GM21381 (cell line): Measurements from ENCODE around the gene TSSC4.

ENCODE experiments used
- ATAC-seq: cut with Tn5 transposase; IDR thresholded peaks from one replicate; pipeline ENCODE4 v1.9.1; 2021; ENCODE audit warnings: mild to moderate bottlenecking, moderate library complexity; ENCODE audit not compliant: unreplicated experiment

TSSC4 gene

DNA sequence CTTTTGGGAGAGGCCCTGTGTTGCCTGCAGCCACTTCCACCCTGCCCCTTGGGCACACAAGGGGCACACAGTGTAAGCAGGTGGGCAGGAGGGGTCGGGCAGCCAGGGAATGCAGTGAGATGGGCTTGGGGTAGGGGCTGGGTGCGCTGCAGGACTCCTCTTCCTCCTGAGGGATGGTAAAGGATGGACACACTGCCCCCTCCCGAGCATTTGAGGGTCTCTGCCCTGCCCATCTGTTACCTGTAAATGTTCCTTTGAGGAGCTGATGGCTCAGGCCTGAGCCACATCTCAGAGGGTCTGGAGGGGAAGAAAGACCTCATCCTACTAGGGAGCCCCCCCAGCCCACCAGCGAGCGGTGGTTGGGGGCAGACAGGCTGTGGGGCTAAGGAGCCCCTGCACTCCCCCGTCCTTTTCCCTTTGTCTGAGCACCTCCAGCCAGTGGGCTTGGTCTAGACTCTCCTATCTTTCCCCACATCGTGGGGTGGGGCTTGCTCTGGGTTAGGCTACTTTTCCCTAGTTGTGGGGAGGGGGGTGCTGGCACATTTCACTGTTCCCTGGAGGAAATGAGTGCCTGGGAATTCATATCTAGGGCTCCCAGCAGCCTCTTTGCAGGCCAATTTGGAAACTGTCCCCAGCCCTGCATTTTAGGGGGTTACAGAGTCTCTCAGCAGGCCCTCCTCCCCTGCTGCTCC is 1.7 kb upstream of the TSSC4 start:
- no peak for ATAC-seq

DNA sequence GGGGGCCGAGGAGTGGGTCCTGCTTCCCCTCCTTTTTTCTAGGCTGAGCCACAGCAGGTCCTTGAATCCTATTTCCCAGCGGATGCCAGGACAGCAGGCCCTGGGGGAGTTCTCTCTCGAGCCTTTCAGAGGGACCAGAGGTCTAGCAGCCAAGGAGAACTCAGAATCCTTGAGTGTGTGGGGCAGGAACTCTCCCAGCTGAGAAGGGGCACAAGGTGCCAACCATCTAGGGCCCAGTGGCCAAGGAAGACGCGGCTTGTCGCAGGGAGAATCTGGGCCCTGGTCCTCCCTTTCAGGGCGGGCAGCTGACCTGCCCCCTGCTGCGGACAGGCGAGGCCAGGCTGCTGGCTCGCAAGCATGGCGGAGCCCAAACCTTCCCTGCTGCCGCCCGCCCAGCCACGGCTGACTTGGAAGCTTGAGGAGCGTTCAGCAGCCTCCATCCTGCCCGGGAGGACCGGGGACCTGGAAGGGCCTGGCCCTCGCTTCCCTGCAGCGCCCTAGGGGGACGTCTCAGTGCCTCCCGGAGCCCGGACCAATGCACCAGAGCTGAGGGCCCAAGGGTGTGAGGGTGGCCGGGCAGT is 972 bp upstream of the TSSC4 start:
- ATAC-seq: no peak

DNA sequence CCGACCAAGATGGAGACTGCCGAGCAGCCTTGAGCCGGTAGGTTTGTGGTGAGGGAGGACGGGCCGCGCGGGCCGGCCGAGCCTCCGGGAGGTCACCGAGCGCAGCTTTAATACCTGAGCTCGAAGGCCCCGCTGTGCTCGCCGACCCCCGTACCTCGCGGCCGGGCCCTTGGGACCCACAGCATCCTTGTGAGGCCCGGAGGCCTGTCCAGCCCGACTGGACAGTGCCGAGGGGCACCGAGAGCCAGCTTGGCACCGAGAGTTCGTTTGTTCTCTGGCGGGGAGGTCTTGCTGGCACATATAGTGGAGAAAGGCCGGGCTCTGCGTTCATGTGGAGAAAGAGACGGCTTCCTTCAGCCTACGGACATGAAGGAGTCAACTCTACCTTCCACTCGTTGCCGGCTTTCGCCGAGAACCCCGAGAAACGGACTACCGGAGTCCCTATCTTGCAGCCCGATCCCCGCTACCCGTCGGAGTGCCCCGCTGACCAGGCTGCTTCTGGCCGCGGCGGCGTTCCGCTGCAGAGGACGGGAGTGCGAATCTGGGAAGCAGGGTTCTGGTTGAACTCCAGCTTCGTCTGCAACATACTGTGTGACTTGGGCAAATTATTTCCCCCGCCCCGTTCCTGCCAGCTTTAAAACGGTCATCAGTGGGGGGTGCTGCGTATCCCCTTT is 349 bp downstream of the TSSC4 start:
- ATAC-seq: no peak

DNA sequence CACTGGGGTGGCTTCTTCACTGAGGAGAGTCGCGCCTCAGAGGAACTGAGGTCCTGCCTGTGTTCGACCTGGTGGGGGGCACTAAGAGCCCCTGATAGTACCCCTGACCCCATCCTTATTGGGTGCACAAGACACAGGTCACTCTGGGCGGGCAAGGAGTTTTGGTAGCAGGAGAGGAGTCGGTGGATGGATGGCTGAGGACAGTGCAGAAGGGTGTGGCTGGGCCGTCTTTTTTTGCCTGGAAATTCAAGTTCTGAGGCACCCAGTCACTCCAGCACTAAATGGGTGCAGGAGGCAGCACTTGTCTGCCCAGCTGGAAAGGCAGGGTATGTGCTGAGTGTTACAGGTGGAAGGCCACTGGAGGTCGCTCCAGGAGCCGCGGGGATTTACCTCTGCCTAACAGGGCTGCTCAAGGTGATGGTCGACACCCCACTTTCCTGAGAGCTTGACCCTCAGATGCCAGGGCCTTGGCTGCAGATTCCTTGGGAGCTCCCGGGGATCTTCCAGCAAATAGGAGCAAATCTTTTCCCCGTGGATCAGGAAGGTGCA is 960 bp downstream of the TSSC4 start:
- ATAC-seq: no peak

DNA sequence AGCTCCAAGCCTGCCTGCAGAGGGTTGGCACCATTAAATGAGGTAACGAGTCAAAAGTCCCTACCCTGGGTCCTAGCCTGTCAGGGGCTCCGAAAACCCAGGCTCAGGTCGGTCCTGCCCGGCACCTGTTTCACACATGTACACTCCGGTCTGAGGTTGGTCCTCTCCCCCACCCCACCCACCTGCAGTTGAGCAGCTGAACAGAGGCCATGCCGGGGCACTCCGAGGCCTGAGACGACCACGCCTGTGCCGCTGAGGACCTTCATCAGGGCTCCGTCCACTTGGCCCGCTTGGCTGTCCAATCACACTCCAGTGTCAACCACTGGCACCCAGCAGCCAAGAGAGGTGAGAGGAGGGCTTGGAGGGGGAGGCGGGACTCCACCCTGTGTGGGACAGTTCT is 1.6 kb downstream of the TSSC4 start:
- ATAC-seq: no peak

DNA sequence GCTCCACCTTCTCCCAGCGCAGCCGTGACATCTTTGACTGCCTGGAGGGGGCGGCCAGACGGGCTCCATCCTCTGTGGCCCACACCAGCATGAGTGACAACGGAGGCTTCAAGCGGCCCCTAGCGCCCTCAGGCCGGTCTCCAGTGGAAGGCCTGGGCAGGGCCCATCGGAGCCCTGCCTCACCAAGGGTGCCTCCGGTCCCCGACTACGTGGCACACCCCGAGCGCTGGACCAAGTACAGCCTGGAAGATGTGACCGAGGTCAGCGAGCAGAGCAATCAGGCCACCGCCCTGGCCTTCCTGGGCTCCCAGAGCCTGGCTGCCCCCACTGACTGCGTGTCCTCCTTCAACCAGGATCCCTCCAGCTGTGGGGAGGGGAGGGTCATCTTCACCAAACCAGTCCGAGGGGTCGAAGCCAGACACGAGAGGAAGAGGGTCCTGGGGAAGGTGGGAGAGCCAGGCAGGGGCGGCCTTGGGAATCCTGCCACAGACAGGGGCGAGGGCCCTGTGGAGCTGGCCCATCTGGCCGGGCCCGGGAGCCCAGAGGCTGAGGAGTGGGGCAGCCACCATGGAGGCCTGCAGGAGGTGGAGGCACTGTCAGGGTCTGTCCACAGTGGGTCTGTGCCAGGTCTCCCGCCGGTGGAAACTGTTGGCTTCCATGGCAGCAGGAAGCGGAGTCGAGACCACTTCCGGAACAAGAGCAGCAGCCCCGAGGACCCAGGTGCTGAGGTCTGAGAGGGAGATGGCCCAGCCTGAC is 2.5 kb downstream of the TSSC4 start:
- ATAC-seq: no peak

DNA sequence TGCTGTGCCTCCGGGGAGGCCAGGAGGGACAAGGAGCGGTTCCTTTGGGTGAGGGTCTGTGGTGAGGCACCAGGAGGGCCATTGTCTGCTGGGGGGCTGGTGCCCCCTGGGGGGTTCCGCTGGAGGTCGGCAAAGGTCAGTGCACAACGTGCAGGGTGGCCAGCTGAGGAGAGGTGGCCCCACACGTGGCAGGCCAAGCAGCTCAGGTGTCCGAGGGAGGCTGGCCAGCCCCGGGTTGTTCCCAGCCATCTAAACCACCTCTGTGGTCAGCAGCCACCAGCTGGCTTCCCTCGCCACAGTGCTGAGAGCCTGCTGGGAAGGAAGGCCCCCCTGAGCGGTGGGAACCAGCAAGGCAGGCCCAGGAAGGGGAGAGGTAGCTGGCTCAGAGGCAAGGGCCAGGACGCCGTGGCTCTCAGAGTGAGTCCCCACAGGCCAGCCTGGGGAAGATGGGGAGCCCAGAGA is 4.2 kb downstream of the TSSC4 start:
- ATAC-seq: no peak

DNA sequence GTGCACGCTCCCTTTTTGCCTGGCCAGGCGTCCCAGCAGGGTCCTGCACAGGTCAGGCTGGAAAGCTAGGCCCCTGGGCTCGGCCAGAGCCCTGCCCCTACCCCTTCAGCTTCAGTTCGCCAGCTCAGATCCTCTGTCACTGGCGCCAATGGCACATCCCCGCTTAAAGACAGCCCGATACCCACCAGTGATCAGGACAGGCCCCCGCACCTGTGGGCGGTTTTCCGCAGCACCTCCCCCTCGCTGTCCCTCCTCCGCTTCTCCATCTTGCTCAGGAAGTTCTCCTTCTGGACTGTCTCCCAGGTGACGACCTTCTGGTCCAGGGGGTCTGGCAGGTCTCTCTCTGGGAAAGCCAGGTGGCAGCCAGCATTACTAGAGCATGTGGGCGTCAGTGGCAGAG is 5.9 kb downstream of the TSSC4 start:
- no peak for ATAC-seq

DNA sequence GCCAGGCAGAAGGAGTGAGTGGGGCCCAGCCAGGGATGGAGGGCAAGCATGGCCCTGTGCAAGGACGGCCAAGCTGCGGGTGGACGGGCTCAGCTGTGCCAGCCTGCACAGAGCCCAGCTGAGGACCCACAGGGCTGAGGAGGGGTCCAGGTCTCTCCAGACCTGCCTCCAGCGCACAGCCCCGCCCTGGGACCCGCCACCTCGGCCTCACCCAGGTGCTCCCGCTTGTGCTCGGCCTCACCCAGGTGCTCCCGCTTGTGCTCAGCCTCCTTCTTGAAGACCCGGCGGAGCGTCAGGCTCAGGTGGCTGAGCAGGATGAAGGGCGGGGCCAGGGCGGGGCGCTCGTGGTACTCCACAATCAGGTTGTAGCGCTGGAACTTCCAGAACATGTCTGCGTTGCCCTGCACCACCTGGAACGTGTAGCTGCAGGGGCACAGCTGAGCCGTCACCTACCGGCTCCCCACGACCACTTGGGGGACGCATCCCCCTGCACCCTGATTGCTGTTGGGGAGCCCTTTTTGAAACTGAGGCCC is 6.4 kb downstream of the TSSC4 start:
- no peak for ATAC-seq

DNA sequence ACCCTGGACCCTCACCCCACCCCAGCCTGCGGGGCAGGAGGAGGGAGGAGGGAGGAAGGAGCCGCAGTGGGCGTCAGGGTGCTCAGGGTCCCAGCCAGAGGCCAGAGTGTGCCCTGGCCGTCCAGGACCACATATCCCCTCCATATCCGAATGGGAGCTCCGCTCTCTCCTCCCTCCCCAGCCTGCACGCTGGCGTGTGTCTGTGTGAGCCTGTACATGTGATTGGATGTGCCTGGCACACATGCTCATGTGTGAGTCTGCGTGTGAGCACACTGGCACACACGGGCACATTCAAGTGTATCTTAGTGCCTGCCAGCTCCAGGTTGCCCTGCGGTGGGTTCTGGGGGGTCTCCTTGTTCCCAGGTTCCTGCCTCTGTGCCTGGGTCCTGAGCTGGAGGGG is 8.1 kb downstream of the TSSC4 start:
- no peak for ATAC-seq

DNA sequence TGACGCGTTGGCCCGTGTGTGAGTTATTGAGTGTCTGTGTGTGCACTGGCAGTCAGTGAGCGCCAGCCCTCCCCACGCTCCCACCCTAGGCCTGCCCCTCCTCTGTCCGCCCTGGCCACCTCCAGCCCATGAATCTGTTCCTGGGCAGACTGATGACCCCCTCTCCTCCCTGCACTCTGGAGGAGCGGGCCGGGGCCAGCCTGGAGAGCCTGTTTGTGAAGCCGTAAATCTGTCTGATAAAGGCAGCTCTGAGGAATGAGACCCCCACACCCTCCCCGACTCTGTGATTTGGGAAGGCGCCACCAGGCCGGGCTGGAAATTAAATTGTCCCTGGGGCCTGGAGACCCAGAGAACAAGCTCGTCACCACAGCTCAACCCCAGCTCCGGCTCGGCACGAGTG is 8.6 kb downstream of the TSSC4 start:
- no peak for ATAC-seq

DNA sequence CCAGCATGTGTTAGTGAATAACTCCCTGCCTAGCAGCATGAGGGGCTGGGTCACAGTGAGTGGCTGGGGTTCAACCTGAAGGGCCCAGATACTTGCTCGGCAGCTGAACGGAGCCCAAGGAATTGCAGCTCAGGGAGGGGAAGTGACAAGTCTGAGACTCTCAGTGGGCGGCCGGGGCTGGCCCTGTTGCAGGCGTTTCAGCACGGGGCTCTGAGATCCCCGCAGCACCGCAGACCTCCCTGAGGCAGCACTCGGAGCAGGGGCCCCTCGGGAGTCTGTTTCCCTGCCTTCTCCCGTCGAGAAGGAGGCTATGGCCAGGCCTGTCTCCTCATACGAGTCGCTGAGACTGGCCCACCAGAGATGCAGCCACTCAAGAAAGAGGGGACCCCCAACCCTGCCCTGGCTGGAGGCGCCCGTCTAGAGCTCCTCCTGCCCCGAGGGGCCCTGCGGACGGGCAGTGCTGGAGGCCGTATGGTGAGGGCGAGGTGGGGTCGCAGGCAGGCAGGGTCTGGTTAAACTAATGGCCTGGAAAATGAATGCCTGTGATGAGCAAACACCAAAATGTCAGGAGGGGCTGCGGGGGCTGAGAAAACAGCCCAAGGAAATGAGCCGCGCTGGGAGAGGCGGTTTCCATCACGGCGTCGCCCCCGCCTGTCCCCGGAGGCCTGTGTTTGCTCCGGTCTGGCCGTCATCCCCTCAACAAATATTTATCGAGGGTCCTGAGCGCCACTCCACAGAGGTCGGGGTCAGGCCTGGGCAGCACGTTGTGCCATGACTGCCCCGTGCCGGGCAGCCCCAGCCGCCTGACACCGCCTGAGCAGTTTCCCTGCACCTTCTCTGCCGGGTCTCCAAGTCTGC is 9.3 kb downstream of the TSSC4 start:
- ATAC-seq: no peak

DNA sequence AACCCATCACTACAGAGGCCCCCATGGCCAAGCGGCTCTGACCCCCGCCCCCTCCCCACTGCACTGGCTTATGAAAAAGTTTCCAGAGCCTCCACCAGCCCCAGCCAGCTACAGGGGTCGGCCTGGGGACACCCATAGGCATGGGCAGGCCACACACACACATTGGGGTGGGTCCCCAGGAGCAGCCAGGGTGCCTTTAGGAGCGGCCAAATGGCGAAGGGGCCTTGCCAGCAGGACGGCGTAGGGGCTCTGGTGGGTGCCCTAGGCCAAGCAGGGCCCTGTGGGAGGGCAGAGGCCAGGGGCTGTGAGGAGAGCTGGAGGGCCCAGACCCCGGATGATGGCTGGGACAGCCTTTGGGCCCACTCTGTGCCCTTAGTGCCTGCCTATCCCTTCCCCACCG is 10.1 kb downstream of the TSSC4 start:
- ATAC-seq: no peak

DNA sequence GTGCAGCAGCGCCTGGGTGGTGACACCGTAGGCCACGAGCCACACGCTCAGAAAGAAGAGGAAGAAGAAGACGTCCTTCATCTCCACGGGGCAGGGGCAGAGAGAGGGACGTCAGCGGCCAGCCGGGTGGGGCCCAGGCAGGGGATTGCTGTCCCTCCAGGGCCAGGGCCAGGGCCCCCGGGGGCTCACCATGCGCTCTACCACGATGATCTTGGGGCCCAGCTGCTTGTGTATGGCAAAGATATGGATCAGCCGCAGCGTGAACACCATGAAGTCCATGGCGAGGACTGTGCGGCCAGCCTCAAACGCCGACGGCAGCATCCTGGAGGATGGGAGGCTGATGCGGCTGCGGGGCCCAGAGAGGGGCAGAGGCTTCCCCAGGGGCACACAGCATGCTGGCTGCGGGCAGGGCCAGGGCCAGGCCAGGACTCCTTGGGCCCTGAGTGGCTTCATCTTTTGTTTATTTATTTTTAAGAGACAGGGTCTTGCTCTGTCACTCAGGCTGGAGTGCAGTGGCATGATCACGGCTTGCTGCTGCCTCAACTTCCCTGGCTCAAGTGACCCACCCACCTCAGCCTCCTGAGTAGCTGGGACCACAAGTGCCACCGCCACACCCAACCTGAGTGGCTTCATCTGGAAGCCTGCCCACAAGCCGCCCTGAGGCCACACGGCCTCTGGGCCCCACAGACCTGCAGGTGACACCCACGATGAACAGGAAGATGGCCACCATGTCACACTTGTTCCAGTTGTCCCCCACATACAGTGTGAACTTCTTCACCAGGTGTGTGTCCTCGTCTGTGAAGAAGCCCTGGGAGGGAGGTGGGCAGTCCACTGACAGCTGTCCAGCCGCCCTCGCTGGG is 11.1 kb downstream of the TSSC4 start:
- no peak for ATAC-seq

DNA sequence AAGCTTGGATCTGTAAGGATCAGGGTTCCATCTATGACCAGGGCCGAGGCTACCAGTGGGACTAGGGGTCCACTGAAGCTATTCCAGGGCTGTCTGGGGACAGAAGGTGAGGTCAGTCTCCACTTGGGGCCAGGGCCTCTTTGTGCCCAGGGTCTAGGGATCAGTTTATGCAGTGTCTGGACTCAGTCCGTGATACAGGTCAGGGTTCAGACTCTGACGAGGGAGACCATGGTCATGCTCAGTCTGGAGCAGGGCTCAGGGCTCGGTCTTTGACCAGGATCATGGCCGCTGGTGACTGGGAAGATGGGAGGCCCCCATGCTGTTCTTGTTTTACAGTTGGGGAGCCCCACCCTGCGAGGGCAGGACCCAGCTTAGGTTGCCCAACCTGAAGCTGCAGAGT is 11.8 kb downstream of the TSSC4 start:
- ATAC-seq: no peak

DNA sequence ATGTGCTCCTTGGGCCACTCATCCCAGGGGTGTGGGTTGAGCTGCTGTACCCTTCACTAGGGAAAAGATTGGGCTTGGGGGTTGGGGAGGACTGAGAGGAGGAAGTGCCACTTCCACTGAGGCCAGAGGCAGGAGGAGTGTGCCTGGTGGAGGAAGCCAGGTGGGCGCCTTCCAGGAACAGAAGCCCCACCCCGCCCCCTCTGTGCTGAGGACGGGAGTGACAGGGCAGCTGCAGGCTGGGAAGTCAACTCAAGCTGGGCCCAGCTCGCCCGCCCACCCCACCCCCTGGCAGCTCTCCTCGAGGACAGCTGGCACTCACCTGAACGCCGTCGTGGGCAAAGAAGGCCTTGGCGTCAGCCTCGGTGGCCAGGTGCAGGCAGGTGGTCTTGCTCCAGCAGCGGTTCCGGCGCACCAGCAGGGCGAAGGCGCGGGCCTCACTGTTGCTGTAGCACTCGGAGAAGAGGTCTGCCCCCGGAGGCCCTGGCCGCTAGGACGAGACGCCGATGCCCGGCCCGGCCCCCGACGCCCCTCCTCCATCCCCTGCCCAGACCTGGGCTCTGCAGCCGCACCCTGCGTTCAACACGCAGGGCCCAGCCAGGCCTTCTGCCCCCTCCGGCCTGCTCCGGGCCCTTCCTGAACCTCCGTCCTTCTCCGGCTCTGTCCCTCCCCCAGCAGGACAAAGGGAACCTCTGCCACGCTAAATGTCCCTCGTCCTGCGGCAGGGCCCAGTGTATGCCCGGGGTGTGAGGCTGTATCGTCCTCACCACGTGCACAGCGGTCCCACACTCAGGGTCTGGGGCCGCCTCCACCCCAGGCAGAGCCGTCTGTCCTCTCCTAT is 13.4 kb downstream of the TSSC4 start:
- no peak for ATAC-seq

DNA sequence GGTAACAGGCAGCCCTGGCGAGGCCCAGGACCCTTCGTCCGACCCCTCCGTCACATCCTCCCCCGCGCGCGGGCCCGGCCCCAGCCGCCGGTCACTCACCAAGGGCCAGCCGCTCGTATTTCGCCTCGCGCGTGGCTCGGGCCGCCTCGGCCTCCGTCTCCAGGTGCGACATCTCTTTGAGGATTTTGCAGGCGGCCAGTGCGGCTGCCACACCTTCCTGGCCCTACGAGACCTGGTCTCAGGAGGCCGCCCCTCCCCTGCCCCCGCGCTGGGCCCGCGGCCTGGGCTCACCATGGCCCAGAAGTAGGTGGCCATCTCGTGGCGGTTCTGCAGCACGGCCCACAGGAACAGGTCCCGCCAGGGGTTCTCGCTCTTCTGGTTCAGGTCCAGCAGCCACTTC is 14.1 kb downstream of the TSSC4 start:
- ATAC-seq: no peak

DNA sequence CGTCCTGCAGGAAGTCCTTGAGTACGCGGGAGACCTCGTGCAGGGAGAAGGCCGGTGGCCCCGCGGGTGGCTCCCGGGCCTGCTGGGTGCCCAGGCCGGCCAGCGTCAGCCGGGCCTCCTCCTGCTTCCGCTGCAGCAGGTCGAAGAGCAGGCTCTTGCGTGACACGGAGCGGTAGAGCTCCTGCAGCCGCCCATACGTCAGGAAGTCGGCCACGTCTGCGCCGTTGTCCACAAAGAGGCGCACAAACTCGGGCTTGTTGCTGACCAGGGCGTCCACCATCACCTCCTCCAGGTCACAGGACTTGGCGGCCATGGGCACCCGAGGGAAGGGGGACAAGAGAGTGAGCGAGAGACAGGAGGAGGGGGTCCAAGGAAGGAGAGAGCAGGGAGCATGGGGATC is 14.6 kb downstream of the TSSC4 start:
- ATAC-seq: no peak
